GM18870 (cell line): ENCODE data around the gene SPARCL1.
A peak's percentile ranks its signal among the peaks of the same experiment; 100 is the strongest.

Source experiments
- ATAC-seq: cut with Tn5 transposase; IDR thresholded peaks from one replicate; pipeline ENCODE4 v1.9.1; 2021; ENCODE audit warnings: moderate library complexity; ENCODE audit not compliant: unreplicated experiment

The SPARCL1 gene

GRCh38 chr4:87541521-87541920 lies 12.3 kb upstream of the SPARCL1 start:
- no peak for ATAC-seq

GRCh38 chr4:87540146-87541058 lies 11.2 kb upstream of the SPARCL1 start:
- no peak for ATAC-seq

- ATAC-seq: peak; percentile 70
Observed at GRCh38 chr4:87532907-87533306, 3.7 kb upstream of the SPARCL1 start.

- no peak for ATAC-seq
Observed at GRCh38 chr4:87532109-87532508, 2.9 kb upstream of the SPARCL1 start.

GRCh38 chr4:87531621-87532020 lies 2.4 kb upstream of the SPARCL1 start:
- no peak for ATAC-seq

- no peak for ATAC-seq
Observed at GRCh38 chr4:87530868-87531267, 1.7 kb upstream of the SPARCL1 start.

GRCh38 chr4:87530229-87530628 lies 1.1 kb upstream of the SPARCL1 start:
- no peak for ATAC-seq

GRCh38 chr4:87527431-87528220 lies 1.6 kb downstream of the SPARCL1 start:
- no peak for ATAC-seq

GRCh38 chr4:87525636-87526295 lies 3.4 kb downstream of the SPARCL1 start:
- ATAC-seq: no peak

GRCh38 chr4:87524456-87524855 lies 4.7 kb downstream of the SPARCL1 start:
- ATAC-seq: no peak

GRCh38 chr4:87523307-87523706 lies 5.9 kb downstream of the SPARCL1 start:
- ATAC-seq: no peak

- peak; percentile 61 for ATAC-seq
Observed at GRCh38 chr4:87521757-87522374, 7.3 kb downstream of the SPARCL1 start.

- ATAC-seq: no peak
Observed at GRCh38 chr4:87521319-87521718, 7.9 kb downstream of the SPARCL1 start.

- ATAC-seq: no peak
Observed at GRCh38 chr4:87517621-87518020, 11.6 kb downstream of the SPARCL1 start.

GRCh38 chr4:87516683-87517082 lies 12.5 kb downstream of the SPARCL1 start:
- no peak for ATAC-seq

GRCh38 chr4:87512400-87512799 lies 16.8 kb downstream of the SPARCL1 start:
- ATAC-seq: no peak

- no peak for ATAC-seq
Observed at GRCh38 chr4:87511500-87511899, 17.7 kb downstream of the SPARCL1 start.

GRCh38 chr4:87510747-87511146 lies 18.4 kb downstream of the SPARCL1 start:
- no peak for ATAC-seq

GRCh38 chr4:87506974-87507701 lies 22.0 kb downstream of the SPARCL1 start:
- ATAC-seq: no peak

GRCh38 chr4:87505862-87506261 lies 23.3 kb downstream of the SPARCL1 start:
- no peak for ATAC-seq
